IMR-90 (cell line): ENCODE results near the gene FER1L5. TPM values are rescaled to one million over a fixed set of nuclear protein-coding genes. Genes with fewer than 3 reads are reported as not detected.

Experiments
- polyA plus RNA-seq, 3 experiments: library from polyadenylated mRNA; depleted of rRNA; stranded (reverse); fragments of >200 nt; gene quantifications; 2 replicates each; pipeline ENCODE4 v1.2.3, GENCODE V29; 2012; ENCODE audit warnings: low replicate concordance in 1 of 3
- total RNA-seq: library from RNA; depleted of rRNA; stranded (reverse); fragments of >200 nt; gene quantifications from 2 replicates; pipeline ENCODE4 v1.2.3, GENCODE V29; 2012; rRNA removed

The FER1L5 gene
- total and polyA plus RNA-seq, 2 of the 4 experiments (the other 2 are of a cell fraction) = 0.15 to 0.36 TPM

Other genes with a start within 250 kb of the FER1L5 start
- gene NEURL3, start 137.4 kb upstream of the FER1L5 start, total RNA-seq = not detected in 2 replicates
- not detected in 2 replicates for gene NEURL3, start 137.4 kb upstream of the FER1L5 start, polyA plus RNA-seq (2012; rRNA removed)
- gene ARID5A, start 106.0 kb upstream of the FER1L5 start, total RNA-seq = 2.2 and 2.3 TPM in 2 replicates
- gene ARID5A, start 106.0 kb upstream of the FER1L5 start, polyA plus RNA-seq (2012; rRNA removed) = 6.7 and 7.2 TPM in 2 replicates
- 25.0 and 26.3 TPM in 2 replicates for gene KANSL3, start 4.5 kb upstream of the FER1L5 start, total RNA-seq
- 19.5 and 22.2 TPM in 2 replicates for gene KANSL3, start 4.5 kb upstream of the FER1L5 start, polyA plus RNA-seq (2012; rRNA removed)
- gene LMAN2L, start 97.3 kb downstream of the FER1L5 start, total RNA-seq = 19.2 and 22.9 TPM in 2 replicates
- gene LMAN2L, start 97.3 kb downstream of the FER1L5 start, polyA plus RNA-seq (2012; rRNA removed) = 20.8 and 22.5 TPM in 2 replicates
- 1.4 and 2.0 TPM in 2 replicates for gene CNNM4, start 118.1 kb downstream of the FER1L5 start, total RNA-seq
- gene CNNM4, start 118.1 kb downstream of the FER1L5 start, polyA plus RNA-seq (2012; rRNA removed) = 4.1 and 4.6 TPM in 2 replicates
- 2.2 and 2.3 TPM in 2 replicates for gene CNNM3, start 173.5 kb downstream of the FER1L5 start, total RNA-seq
- 6.1 and 6.3 TPM in 2 replicates for gene CNNM3, start 173.5 kb downstream of the FER1L5 start, polyA plus RNA-seq (2012; rRNA removed)
- gene ANKRD23, start 201.3 kb downstream of the FER1L5 start, total RNA-seq = 0.54 and 0.83 TPM in 2 replicates
- gene ANKRD23, start 201.3 kb downstream of the FER1L5 start, polyA plus RNA-seq (2012; rRNA removed) = 1.5 and 1.6 TPM in 2 replicates
- 12.5 and 13.6 TPM in 2 replicates for gene ANKRD39, start 215.3 kb downstream of the FER1L5 start, total RNA-seq
- 15.9 and 17.0 TPM in 2 replicates for gene ANKRD39, start 215.3 kb downstream of the FER1L5 start, polyA plus RNA-seq (2012; rRNA removed)
- 13.3 and 15.8 TPM in 2 replicates for gene SEMA4C, start 227.3 kb downstream of the FER1L5 start, total RNA-seq
- 24.3 and 25.5 TPM in 2 replicates for gene SEMA4C, start 227.3 kb downstream of the FER1L5 start, polyA plus RNA-seq (2012; rRNA removed)